Measurements from ENCODE around the gene TRABD2B. TPM values are rescaled to one million over a fixed set of nuclear protein-coding genes. Genes with fewer than 3 reads are reported as not detected.

Gene TRABD2B
- total RNA-seq, 1 donor from 2014 or later = 0.89 TPM

- no peaks in the 10 kb centered on the region for H3K9me3 Mint-ChIP-seq (ENCODE audit: unreplicated experiment)
- no peak for FAIRE-seq
Measured at GRCh38 chr1:47769983-47770382, 227.2 kb downstream of the TRABD2B start.

GRCh38 chr1:47769295-47769694 is 227.9 kb downstream of the TRABD2B start:
- H3K79me2 ChIP-seq (ENCODE audit: insufficient read depth, low read length) = no peaks in the 10 kb centered on the region
- H3K27ac Mint-ChIP-seq (ENCODE audit: unreplicated experiment) = no peak overlapping the region
- FAIRE-seq = no peak
- peaks cover 40% of the 10 kb centered on the region for H3K27me3 Mint-ChIP-seq (ENCODE audit: low read depth, unreplicated experiment)
- no peaks in the 10 kb centered on the region for H3K4me1 ChIP-seq (ENCODE audit: insufficient read depth, low read length)
- H3K4me3 ChIP-seq (ENCODE audit: insufficient read depth, low read depth, low read length) = no peak overlapping the region
- H3K4me1 Mint-ChIP-seq (ENCODE audit: low read depth, unreplicated experiment) = peaks cover 3% of the 10 kb centered on the region
- H4K20me1 ChIP-seq (ENCODE audit: insufficient read depth, low read length) = no peaks in the 10 kb centered on the region
- H3K27ac ChIP-seq (ENCODE audit: low read depth, low read length) = no peak overlapping the region
- no peak overlapping the region for H3K9ac ChIP-seq (ENCODE audit: low read length)
- no peaks in the 10 kb centered on the region for H3K27me3 ChIP-seq (ENCODE audit: insufficient read depth, low read length)
- H3K36me3 ChIP-seq (ENCODE audit: insufficient read depth, low read length) = no peaks in the 10 kb centered on the region
- DNase-seq (ENCODE audit: low read depth) = no peak
- H3K4me3 Mint-ChIP-seq (ENCODE audit: unreplicated experiment) = no peak overlapping the region
- no peak overlapping the region for H3K4me2 ChIP-seq (ENCODE audit: low read length)
- H2AFZ ChIP-seq (ENCODE audit: low read depth, low read length) = no peak overlapping the region
- H3K9me3 Mint-ChIP-seq (ENCODE audit: unreplicated experiment) = no peaks in the 10 kb centered on the region
- TF ChIP-seq CTCF (IDR thresholded peaks at IDR 0.05; ENCODE audit: insufficient read depth, low read depth, low read length) (no peak), EZH2 (IDR thresholded peaks at IDR 0.05; ENCODE audit: insufficient read depth, low read length) (no peak)
- no peaks in the 10 kb centered on the region for H3K9me3 ChIP-seq (ENCODE audit: insufficient read depth, low read depth, low read length)
- H3K36me3 Mint-ChIP-seq (ENCODE audit: low read depth, unreplicated experiment) = peaks cover 5% of the 10 kb centered on the region

More at GRCh38 chr1:47769983-47770382, 227.2 kb downstream of the TRABD2B start:
- Mint-ChIP-seq H3K36me3 (ENCODE audit: low read depth, unreplicated experiment) (peaks cover 5% of the 10 kb centered on the region), H3K4me1 (ENCODE audit: low read depth, unreplicated experiment) (peaks cover 3% of the 10 kb centered on the region), H3K27ac (ENCODE audit: unreplicated experiment) (no peak overlapping the region), H3K27me3 (ENCODE audit: low read depth, unreplicated experiment) (peaks cover 41% of the 10 kb centered on the region), H3K4me3 (ENCODE audit: unreplicated experiment) (no peak overlapping the region)
- H3K27me3 ChIP-seq (ENCODE audit: insufficient read depth, low read length) = no peaks in the 10 kb centered on the region
- no peak overlapping the region for H3K4me2 ChIP-seq (ENCODE audit: low read length)
- H3K36me3 ChIP-seq (ENCODE audit: insufficient read depth, low read length) = no peaks in the 10 kb centered on the region
- no peaks in the 10 kb centered on the region for H3K4me1 ChIP-seq (ENCODE audit: insufficient read depth, low read length)
- H3K9ac ChIP-seq (ENCODE audit: low read length) = no peak overlapping the region
- H3K27ac ChIP-seq (ENCODE audit: low read depth, low read length) = no peak overlapping the region
- H3K79me2 ChIP-seq (ENCODE audit: insufficient read depth, low read length) = no peaks in the 10 kb centered on the region
- H3K9me3 ChIP-seq (ENCODE audit: insufficient read depth, low read depth, low read length) = no peaks in the 10 kb centered on the region
- no peaks in the 10 kb centered on the region for H4K20me1 ChIP-seq (ENCODE audit: insufficient read depth, low read length)
- no peak for DNase-seq (ENCODE audit: low read depth)
- H3K4me3 ChIP-seq (ENCODE audit: insufficient read depth, low read depth, low read length) = no peak overlapping the region
- no peak overlapping the region for H2AFZ ChIP-seq (ENCODE audit: low read depth, low read length)
- TF ChIP-seq EZH2 (IDR thresholded peaks at IDR 0.05; ENCODE audit: insufficient read depth, low read length) (no peak), CTCF (IDR thresholded peaks at IDR 0.05; ENCODE audit: insufficient read depth, low read depth, low read length) (no peak)

- TF ChIP-seq CTCF (IDR thresholded peaks at IDR 0.05; ENCODE audit: insufficient read depth, low read depth, low read length) = no peak
- TF ChIP-seq EZH2 (IDR thresholded peaks at IDR 0.05; ENCODE audit: insufficient read depth, low read length) = no peak
- Histone ChIP-seq H3K36me3 (ENCODE audit: insufficient read depth, low read length) (no peaks in the 10 kb centered on the region), H3K27ac (ENCODE audit: low read depth, low read length) (no peak overlapping the region), H3K79me2 (ENCODE audit: insufficient read depth, low read length) (no peaks in the 10 kb centered on the region), H3K4me3 (ENCODE audit: insufficient read depth, low read depth, low read length) (no peak overlapping the region), H3K9me3 (ENCODE audit: insufficient read depth, low read depth, low read length) (no peaks in the 10 kb centered on the region), H3K4me1 (ENCODE audit: insufficient read depth, low read length) (no peaks in the 10 kb centered on the region), H3K4me2 (ENCODE audit: low read length) (no peak overlapping the region), H3K27me3 (ENCODE audit: insufficient read depth, low read length) (peaks cover 3% of the 10 kb centered on the region), H3K9ac (ENCODE audit: low read length) (no peak overlapping the region), H2AFZ (ENCODE audit: low read depth, low read length) (no peak overlapping the region), H4K20me1 (ENCODE audit: insufficient read depth, low read length) (no peaks in the 10 kb centered on the region)
- H3K27ac Mint-ChIP-seq (ENCODE audit: unreplicated experiment) = no peak overlapping the region
- DNase-seq (ENCODE audit: low read depth) = no peak
- no peak overlapping the region for H3K4me3 Mint-ChIP-seq (ENCODE audit: unreplicated experiment)
- H3K36me3 Mint-ChIP-seq (ENCODE audit: low read depth, unreplicated experiment) = peaks cover 3% of the 10 kb centered on the region
- FAIRE-seq = no peak
- peaks cover 3% of the 10 kb centered on the region for H3K4me1 Mint-ChIP-seq (ENCODE audit: low read depth, unreplicated experiment)
- peaks cover 2% of the 10 kb centered on the region for H3K9me3 Mint-ChIP-seq (ENCODE audit: unreplicated experiment)
- peaks cover 42% of the 10 kb centered on the region for H3K27me3 Mint-ChIP-seq (ENCODE audit: low read depth, unreplicated experiment)
Measured at GRCh38 chr1:47767741-47768100, 229.5 kb downstream of the TRABD2B start.
